ENCODE data around the gene DNMT3L.

- TF ChIP-seq CTCF (IDR thresholded peaks at IDR 0.05; ENCODE audit: low read depth, low read length, poor library complexity, severe bottlenecking) (no peak), EZH2phosphoT487 (IDR thresholded peaks at IDR 0.05; ENCODE audit: borderline replicate concordance, low read length) (no peak)
Measured at GRCh38 chr21:44262338-44263056, 800 bp upstream of the DNMT3L start.
